ENCODE results near the gene PIK3CB.

GRCh38 chr3:138629526-138629925, 205.2 kb downstream of the PIK3CB start:
- TF ChIP-seq CTCF (IDR thresholded peaks at IDR 0.05 in 4 of 5, conservative IDR thresholded peaks at IDR 0.05 in 1 of 5) (no peak), POLR2A (IDR thresholded peaks at IDR 0.05) (no peak)
